ENCODE data around the gene SOX14. TPM values are rescaled to one million over a fixed set of nuclear protein-coding genes. Genes with fewer than 3 reads are reported as not detected.

SOX14 gene
- total RNA-seq, 1 donor from 2014 or later, result not detected

GRCh38 chr3:137761563-137762503 is 2.3 kb upstream of the SOX14 start:
- peaks cover 55% of the 10 kb centered on the region for H3K27me3 Mint-ChIP-seq (ENCODE audit: unreplicated experiment)
- no peak overlapping the region for H3K27ac Mint-ChIP-seq (ENCODE audit: unreplicated experiment)

GRCh38 chr3:137762674-137763593 is 1.2 kb upstream of the SOX14 start:
- Mint-ChIP-seq H3K4me1 (ENCODE audit: low read depth, unreplicated experiment) (peaks cover 7% of the 10 kb centered on the region), H3K36me3 (ENCODE audit: unreplicated experiment) (peaks cover 4% of the 10 kb centered on the region), H3K27ac (ENCODE audit: unreplicated experiment) (no peak overlapping the region), H3K4me3 (ENCODE audit: unreplicated experiment) (no peak overlapping the region), H3K9me3 (ENCODE audit: unreplicated experiment) (peaks cover 4% of the 10 kb centered on the region), H3K27me3 (ENCODE audit: unreplicated experiment) (peaks cover 58% of the 10 kb centered on the region)
- peak; percentile 22 for DNase-seq
- no peak for TF ChIP-seq CTCF (IDR thresholded peaks at IDR 0.05; ENCODE audit: partially characterized antibody, unreplicated experiment)

More at GRCh38 chr3:137761563-137762503, 2.3 kb upstream of the SOX14 start:
- Mint-ChIP-seq H3K4me1 (ENCODE audit: low read depth, unreplicated experiment) (peaks cover 5% of the 10 kb centered on the region), H3K36me3 (ENCODE audit: unreplicated experiment) (peaks cover 4% of the 10 kb centered on the region), H3K9me3 (ENCODE audit: unreplicated experiment) (peaks cover 1% of the 10 kb centered on the region), H3K4me3 (ENCODE audit: unreplicated experiment) (peak overlapping the region; percentile 20)
- no peak for TF ChIP-seq CTCF (IDR thresholded peaks at IDR 0.05; ENCODE audit: partially characterized antibody, unreplicated experiment)
- peak; percentile 39 for DNase-seq

- peak; percentile 20 for DNase-seq
- H3K9me3 Mint-ChIP-seq (ENCODE audit: unreplicated experiment), result peaks cover 4% of the 10 kb centered on the region
- peaks cover 7% of the 10 kb centered on the region for H3K4me1 Mint-ChIP-seq (ENCODE audit: low read depth, unreplicated experiment)
- H3K27ac Mint-ChIP-seq (ENCODE audit: unreplicated experiment), result no peak overlapping the region
- H3K4me3 Mint-ChIP-seq (ENCODE audit: unreplicated experiment), result peak overlapping the region; percentile 76
- H3K36me3 Mint-ChIP-seq (ENCODE audit: unreplicated experiment), result peaks cover 4% of the 10 kb centered on the region
- H3K27me3 Mint-ChIP-seq (ENCODE audit: unreplicated experiment), result peaks cover 55% of the 10 kb centered on the region
- no peak for TF ChIP-seq CTCF (IDR thresholded peaks at IDR 0.05; ENCODE audit: partially characterized antibody, unreplicated experiment)
Measured at GRCh38 chr3:137763594-137763938, 549 bp upstream of the SOX14 start.

- H3K4me3 Mint-ChIP-seq (ENCODE audit: unreplicated experiment), result no peak overlapping the region
- peaks cover 10% of the 10 kb centered on the region for H3K4me1 Mint-ChIP-seq (ENCODE audit: low read depth, unreplicated experiment)
- DNase-seq, result peak; percentile 18
Measured at GRCh38 chr3:137764563-137765309, 621 bp downstream of the SOX14 start.

More at GRCh38 chr3:137764563-137765309, 621 bp downstream of the SOX14 start:
- Mint-ChIP-seq H3K27me3 (ENCODE audit: unreplicated experiment) (peaks cover 57% of the 10 kb centered on the region), H3K36me3 (ENCODE audit: unreplicated experiment) (peaks cover 4% of the 10 kb centered on the region), H3K9me3 (ENCODE audit: unreplicated experiment) (peaks cover 10% of the 10 kb centered on the region), H3K27ac (ENCODE audit: unreplicated experiment) (no peak overlapping the region)
- TF ChIP-seq CTCF (IDR thresholded peaks at IDR 0.05; ENCODE audit: partially characterized antibody, unreplicated experiment), result no peak
